Raji (cell line): Measurements from ENCODE around the gene PANK4.
A peak's percentile ranks its signal among the peaks of the same experiment; 100 is the strongest.

Experiments
- POLR2A ChIP-seq: IDR thresholded peaks from 2 replicates; pipeline ENCODE4 v1.6.1; 2011; ENCODE audit warnings: low read depth, low read length, control low read depth; ENCODE audit not compliant: insufficient read depth

The PANK4 gene

GRCh38 chr1:2525920-2526823, at the start of gene PANK4:
Gene PANK4, minus strand, starts transcription at chr1:2526596. Its CDS starts 9 bp downstream, at chr1:2526587.
- TF ChIP-seq POLR2A, result peak; percentile 88

- no peak for TF ChIP-seq POLR2A
Observed at GRCh38 chr1:2574350-2574749, 48.0 kb upstream of the PANK4 start.

- no peak for TF ChIP-seq POLR2A
Observed at GRCh38 chr1:2573250-2573920, 47.0 kb upstream of the PANK4 start.

- no peak for TF ChIP-seq POLR2A
Observed at GRCh38 chr1:2571348-2571747, 45.0 kb upstream of the PANK4 start.

- TF ChIP-seq POLR2A, result no peak
Observed at GRCh38 chr1:2570332-2570731, 43.9 kb upstream of the PANK4 start.

GRCh38 chr1:2569060-2569459, 42.7 kb upstream of the PANK4 start:
- TF ChIP-seq POLR2A, result no peak

- no peak for TF ChIP-seq POLR2A
Observed at GRCh38 chr1:2567083-2567679, 40.8 kb upstream of the PANK4 start.

- no peak for TF ChIP-seq POLR2A
Observed at GRCh38 chr1:2566101-2567045, 40.0 kb upstream of the PANK4 start.

GRCh38 chr1:2564815-2565374, 38.5 kb upstream of the PANK4 start:
- no peak for TF ChIP-seq POLR2A

GRCh38 chr1:2564006-2564814, 37.8 kb upstream of the PANK4 start:
- TF ChIP-seq POLR2A, result no peak

GRCh38 chr1:2563205-2563604, 36.8 kb upstream of the PANK4 start:
- no peak for TF ChIP-seq POLR2A

GRCh38 chr1:2561898-2562895, 35.8 kb upstream of the PANK4 start:
- no peak for TF ChIP-seq POLR2A

GRCh38 chr1:2561446-2561845, 35.0 kb upstream of the PANK4 start:
- no peak for TF ChIP-seq POLR2A
